HG03571 (cell line): Measurements from ENCODE around the gene CNTN4.

ENCODE experiments used
- ATAC-seq: cut with Tn5 transposase; IDR thresholded peaks from one replicate; pipeline ENCODE4 v1.9.1; 2021; ENCODE audit not compliant: unreplicated experiment

Gene CNTN4

GRCh38 chr3:2847062-2847841 is 748.6 kb downstream of the CNTN4 start:
- ATAC-seq, result no peak

GRCh38 chr3:2849092-2849491 is 750.4 kb downstream of the CNTN4 start:
- no peak for ATAC-seq

GRCh38 chr3:2850701-2851100 is 752.0 kb downstream of the CNTN4 start:
- ATAC-seq, result no peak

DNA sequence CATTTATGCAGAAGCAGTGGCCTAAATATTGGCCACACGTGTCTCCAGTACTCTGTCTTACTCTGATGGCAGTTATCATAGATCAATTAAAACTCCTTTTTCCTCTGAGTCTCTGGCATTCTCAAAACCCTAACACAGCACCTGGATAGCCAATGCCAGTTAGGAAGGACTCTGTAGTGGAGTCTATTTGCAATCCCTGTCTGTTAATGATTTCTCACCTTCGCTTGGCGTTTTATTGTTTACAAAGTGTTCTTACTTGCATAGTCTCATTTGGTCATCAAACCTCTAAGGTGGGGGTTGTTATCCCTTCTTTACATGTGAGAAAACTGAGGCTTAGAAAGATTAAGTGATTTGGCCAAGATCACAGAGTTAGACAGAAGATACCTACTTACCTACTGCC is 752.7 kb downstream of the CNTN4 start:
- no peak for ATAC-seq

- ATAC-seq, result no peak
Measured at GRCh38 chr3:2851835-2852234, 753.2 kb downstream of the CNTN4 start.

GRCh38 chr3:2853651-2854050 is 755.0 kb downstream of the CNTN4 start:
- ATAC-seq, result no peak

DNA sequence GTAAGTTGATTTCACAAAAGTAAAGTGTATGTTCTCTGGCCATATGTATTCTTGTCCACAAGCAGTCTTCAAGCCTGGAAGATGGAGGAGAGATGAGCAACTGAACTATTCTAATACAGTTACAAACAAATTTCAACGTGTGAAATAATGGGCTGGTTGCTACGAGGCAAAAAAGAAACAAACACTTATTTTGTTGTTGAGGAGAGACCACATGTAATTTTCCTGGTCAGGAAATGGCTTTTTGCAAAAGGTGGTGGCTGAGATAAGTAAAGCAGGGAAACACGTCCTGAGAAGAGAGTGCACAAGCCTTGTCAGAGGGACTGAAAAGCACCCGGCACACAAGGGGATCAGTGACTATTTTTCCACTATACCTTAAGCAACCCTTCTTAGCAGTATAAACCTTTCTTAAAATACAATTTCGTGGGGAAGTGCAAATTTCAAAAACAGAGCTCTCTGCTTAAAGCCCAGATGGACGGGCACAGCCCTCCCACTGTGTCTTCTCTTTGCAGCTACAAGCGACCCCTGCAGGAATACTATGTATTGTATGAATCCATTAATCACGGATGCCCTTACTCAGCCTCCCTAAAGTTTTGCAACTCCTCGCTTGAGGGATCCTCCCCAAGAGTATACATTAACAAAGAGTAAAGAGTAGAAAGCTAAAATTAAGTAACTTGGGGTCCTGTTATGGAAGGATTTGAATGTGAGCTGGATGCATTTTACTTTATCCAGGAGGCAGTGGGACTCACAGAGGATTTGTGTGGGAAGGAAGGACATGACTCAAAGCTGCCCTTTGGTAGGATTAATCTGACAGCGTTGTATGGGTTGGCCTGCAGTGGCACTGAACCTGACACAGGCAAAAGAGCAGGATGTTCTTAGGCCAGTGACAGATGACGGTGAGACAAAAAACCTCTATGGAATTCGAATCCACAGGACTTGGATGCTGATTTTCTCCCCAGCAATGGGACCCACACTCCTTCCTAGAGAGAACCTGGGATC is 757.8 kb downstream of the CNTN4 start:
- no peak for ATAC-seq

DNA sequence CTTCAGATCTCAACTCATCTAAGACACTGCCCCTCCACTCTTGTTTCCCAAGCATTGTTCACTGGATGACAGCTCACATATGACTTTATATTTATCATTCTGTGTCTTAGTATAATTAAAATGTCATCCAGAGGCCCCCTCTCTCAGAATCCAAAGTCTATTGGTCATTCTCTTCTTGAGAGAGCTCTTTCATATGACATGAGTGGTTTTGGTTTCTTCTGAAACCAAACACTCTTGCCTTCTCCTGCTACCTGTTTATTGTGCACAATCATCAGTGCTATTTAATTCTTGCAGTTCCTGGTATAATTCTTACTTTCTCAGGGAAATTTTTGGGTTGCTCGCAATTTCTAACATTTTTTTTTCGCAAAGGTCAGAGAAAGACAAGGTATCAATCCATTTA is 762.0 kb downstream of the CNTN4 start:
- no peak for ATAC-seq

DNA sequence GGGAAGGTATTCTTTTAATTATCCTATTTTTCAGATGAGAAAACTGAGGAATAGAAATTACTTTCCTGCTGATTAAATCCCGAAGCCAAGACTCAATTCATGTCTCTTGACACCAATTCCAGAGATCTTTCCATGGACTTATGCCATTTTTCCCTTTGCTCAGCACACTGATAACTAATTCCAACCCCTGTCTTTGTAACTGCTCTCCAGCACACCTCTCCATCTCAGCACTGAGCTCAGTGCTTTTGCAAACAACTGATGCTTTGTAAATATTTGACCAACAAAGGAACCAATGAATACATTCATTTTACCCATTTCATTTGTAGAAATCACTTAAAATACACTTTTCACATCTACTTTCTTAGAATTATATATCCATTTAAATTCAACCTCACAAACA is 762.5 kb downstream of the CNTN4 start:
- no peak for ATAC-seq

DNA sequence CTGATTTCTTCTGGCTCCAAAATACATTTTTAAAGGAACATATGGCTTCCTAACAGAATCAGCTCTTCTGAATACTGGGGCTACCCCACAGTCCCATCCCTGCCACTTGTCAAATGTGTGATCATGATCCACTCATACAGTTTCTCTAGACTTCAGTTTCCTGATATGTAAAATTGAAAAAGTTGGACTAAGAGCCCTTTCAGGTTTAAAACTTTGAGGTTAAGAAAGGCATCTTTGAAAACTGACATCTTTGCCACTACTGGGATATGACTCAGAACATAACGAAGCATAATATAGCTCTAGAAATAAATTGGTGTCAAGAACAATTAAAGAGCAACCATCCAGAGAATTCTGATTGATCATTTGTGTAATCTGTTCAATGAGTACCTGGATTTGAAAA is 763.3 kb downstream of the CNTN4 start:
- no peak for ATAC-seq

- no peak for ATAC-seq
Measured at GRCh38 chr3:2862366-2862765, 763.7 kb downstream of the CNTN4 start.

DNA sequence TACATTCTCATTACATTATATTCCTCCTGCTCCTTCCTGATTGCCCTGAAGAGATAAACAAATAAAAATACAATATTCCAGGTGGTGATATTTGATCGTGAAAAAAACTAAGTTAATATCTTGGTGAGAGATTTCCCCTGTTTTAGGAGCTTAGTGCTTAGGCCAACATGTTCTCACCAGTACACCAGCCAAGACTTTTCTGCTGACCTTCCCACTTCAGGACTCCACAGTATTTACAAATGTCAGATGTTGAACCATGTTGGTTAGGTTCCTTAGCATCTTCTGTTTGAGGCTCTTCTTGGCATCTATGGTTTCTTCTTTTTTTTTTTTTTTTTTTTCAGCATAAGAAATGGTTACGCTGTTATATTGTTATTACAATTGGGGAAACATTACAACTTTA is 764.5 kb downstream of the CNTN4 start:
- no peak for ATAC-seq

- ATAC-seq, result no peak
Measured at GRCh38 chr3:2869905-2870304, 771.2 kb downstream of the CNTN4 start.

- no peak for ATAC-seq
Measured at GRCh38 chr3:2870724-2871333, 772.2 kb downstream of the CNTN4 start.

- ATAC-seq, result no peak
Measured at GRCh38 chr3:2872884-2873283, 774.2 kb downstream of the CNTN4 start.

GRCh38 chr3:2873986-2874385 is 775.3 kb downstream of the CNTN4 start:
- no peak for ATAC-seq

- no peak for ATAC-seq
Measured at GRCh38 chr3:2875699-2876098, 777.0 kb downstream of the CNTN4 start.

DNA sequence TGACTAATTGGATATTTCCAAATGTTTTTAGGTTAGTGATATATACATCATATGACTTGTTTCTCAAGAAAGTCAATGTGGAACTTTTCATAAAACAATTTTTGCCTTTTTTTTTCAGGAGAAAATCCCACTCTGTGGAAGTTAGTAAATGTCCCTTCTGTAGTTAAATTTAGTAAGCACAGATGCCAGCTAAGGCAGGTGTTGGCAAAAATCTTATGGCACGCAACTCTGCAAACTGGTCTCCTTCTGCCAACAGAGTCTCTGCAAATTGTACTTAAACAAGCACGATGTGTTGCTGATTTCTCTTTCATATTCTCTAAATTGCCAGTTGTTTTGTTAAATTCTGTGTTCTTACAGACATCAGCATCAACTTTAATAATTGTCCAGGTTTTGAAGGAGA is 777.7 kb downstream of the CNTN4 start:
- ATAC-seq, result no peak

DNA sequence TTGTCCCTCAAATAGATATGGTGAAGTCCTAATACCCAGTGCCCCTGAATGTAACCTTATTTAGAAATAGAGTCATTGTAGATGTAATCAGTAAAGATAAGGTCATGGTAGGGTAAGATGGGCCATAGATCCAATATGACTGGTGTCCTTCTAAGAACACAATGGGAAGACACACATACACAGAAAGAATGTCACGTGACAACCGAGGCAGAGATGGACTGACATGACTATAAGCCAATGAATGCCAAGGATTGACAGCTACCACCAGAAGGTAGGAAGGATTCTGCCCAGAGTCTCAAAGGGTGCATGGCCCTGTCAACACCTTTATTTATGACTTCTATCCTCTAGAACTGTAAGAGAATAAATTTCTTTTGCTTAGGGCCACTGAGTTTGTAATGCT is 780.4 kb downstream of the CNTN4 start:
- no peak for ATAC-seq

GRCh38 chr3:2879587-2879986 is 780.9 kb downstream of the CNTN4 start:
- no peak for ATAC-seq

DNA sequence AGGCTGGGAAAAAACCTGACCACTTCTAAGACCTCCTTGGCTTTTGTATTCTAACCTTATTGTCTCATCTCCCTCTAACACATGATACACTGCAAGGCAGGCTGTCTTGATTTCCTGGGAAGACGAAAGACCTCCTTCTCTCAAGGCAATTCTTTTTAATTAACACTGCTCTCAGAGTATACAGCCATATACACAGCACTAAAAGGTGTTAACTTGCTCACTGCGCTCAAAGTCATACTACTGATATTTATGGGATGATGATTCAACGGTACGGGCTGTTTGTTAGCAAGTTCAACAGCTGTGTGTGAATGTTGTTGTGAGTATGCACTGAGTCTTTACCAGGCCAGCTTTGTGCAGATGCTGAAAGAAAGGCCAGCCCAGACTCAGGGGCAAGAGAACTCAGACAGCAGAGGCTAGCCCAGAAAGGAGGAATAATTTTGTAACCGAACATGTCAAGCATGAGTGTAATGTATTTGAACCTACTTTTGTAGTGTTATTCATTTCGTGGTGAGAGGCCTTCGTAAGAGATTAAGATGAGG is 781.6 kb downstream of the CNTN4 start:
- ATAC-seq, result no peak
